Breast epithelium (tissue), 4 donors: Measurements from ENCODE around the gene BRSK1. TPM values are rescaled to one million over a fixed set of nuclear protein-coding genes. Genes with fewer than 3 reads are reported as not detected.
A peak's percentile ranks its signal among the peaks of the same experiment; 100 is the strongest.

Experiments used
- DNase-seq, 2 donors: peaks; one replicate each; pipeline ENCODE4 v3.0.0-alpha.2; 2019; ENCODE audit warnings: low spot score in 2 of 2
- H3K27ac ChIP-seq, 2 donors: fragments of 200-600 bp; sonication (generic) in 1 of 2; one replicate each; pipeline ENCODE4 v1.5.1; 2016 to 2019; ENCODE audit warnings: mild to moderate bottlenecking in 1 of 2
- H3K27me3 ChIP-seq, 2 donors: fragments of 200-600 bp; sonication (generic) in 1 of 2; one replicate each; pipeline versions ENCODE4 v1.5.1 to v1.6.0; 2017 to 2019; ENCODE audit warnings: control low read depth in 1 of 2, mild to moderate bottlenecking in 1 of 2
- H3K36me3 ChIP-seq: fragments of 200-600 bp; one replicate; pipeline ENCODE4 v1.5.1; 2019
- H3K4me1 ChIP-seq, 2 donors: fragments of 200-600 bp; sonication (generic); one replicate each; pipeline ENCODE4 v1.5.1; 2016 to 2019; ENCODE audit warnings: control low read depth in 1 of 2
- H3K4me3 ChIP-seq, 3 donors: fragments of 200-600 bp; sonication (generic); 1 replicate in 2 of 3; 2 replicates in 1 of 3; pipeline ENCODE4 v1.5.1; 2016 to 2019; ENCODE audit warnings: mild to moderate bottlenecking in 3 of 3, moderate library complexity in 2 of 3
- H3K9me3 ChIP-seq, 2 donors: fragments of 200-600 bp; sonication (generic) in 1 of 2; one replicate each; pipeline ENCODE4 v1.5.1; 2016 to 2019; ENCODE audit warnings: control low read depth in 1 of 2
- CTCF ChIP-seq, 3 donors: fragments of 450-650 bp; IDR thresholded peaks; one replicate each; pipeline ENCODE4 v1.5.1; 2016 to 2017; ENCODE audit warnings: antibody characterized with exemption in 3 of 3, mild to moderate bottlenecking in 3 of 3, moderate library complexity in 3 of 3
- POLR2A ChIP-seq: fragments of 450-650 bp; IDR thresholded peaks from one replicate; pipeline ENCODE4 v1.6.1; 2016; ENCODE audit warnings: antibody characterized with exemption, mild to moderate bottlenecking, moderate library complexity
- POLR2AphosphoS5 ChIP-seq, 3 donors: sonication (generic); formaldehyde crosslinking; IDR thresholded peaks; one replicate each; pipeline ENCODE4 v1.6.1; 2017; ENCODE audit warnings: antibody characterized with exemption in 3 of 3
- intact Hi-C: fragments of 100-400 bp; cut with DNase I; formaldehyde crosslinking; loops from one replicate; pipeline ENCODE4 v1.15.1; 2023; ENCODE audit warnings: low total_unique reads
- total RNA-seq, 3 donors: library from RNA; depleted of rRNA; stranded (reverse); fragments of >200 nt; gene quantifications; one replicate each; pipeline ENCODE4 v1.1.0, GENCODE V29; 2016

BRSK1 gene
- total RNA-seq, 3 donors from 2014 or later, result 2.5 to 4.6 TPM; not detected in 1

DNA sequence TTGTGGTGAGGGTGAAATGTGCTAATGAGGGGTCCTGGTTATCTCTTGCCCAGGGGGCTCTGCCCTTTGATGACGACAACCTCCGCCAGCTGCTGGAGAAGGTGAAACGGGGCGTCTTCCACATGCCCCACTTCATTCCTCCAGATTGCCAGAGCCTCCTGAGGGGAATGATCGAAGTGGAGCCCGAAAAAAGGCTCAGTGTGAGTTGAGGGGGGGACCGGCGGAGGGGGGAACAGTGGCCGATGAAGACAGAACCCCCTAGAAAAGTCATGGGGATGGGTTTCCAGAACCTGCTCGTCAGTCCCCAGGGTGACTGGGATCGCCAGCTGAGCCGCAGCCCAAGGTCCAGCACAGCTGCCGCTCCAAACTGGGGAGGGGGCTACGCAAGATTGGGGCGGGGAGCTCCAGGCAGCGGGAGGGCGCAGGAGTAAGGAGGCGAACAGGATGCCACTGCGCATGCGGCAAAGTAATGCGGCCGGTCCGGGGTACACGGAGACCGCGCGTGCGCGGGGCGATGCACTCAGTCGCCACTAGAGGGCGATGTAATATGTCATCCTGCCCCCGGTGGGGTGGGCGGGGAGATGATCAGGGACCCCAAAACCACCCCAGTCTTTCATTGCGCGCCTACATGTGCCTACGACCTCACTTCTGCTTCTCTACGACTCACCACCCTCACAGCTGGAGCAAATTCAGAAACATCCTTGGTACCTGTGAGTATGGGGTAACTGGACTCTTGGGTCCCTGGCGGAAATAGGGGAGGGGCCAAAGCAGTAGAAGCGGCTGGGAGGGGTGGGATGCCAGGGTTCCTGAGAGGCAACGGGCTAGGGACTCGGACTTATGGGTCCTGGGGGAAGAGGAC lies 17.9 kb downstream of the BRSK1 start:
- no peak overlapping the region for H3K27ac ChIP-seq

GRCh38 chr19:55302318-55302703 lies 18.5 kb downstream of the BRSK1 start:
- TF ChIP-seq CTCF (IDR thresholded peaks at IDR 0.05) (no peak), POLR2AphosphoS5 (IDR thresholded peaks at IDR 0.05) (no peak), POLR2A (no peak)
- Histone ChIP-seq H3K27ac (no peak overlapping the region), H3K27me3 (no peaks in the 10 kb centered on the region), H3K4me3 (peak overlapping the region in 2 of 3 donors; percentile 44 to 62), H3K9me3 (no peaks in the 10 kb centered on the region), H3K4me1 (no peaks in the 10 kb centered on the region), H3K36me3 (no peaks in the 10 kb centered on the region)
- intact Hi-C loops, result no loop called here
- DNase-seq, result no peak

More for the DNA sequence above, 17.9 kb downstream of the BRSK1 start:
- Histone ChIP-seq H3K9me3 (no peaks in the 10 kb centered on the region), H3K4me1 (no peaks in the 10 kb centered on the region), H3K4me3 (peak overlapping the region; percentile 19 to 62 (median 44)), H3K27me3 (no peaks in the 10 kb centered on the region), H3K36me3 (no peaks in the 10 kb centered on the region)
- intact Hi-C loops, result no loop called here
- DNase-seq, result peak; percentile 62 to 82
- peak; percentile 90 to 95 (median 91) for TF ChIP-seq CTCF (IDR thresholded peaks at IDR 0.05)
- TF ChIP-seq POLR2A, result no peak
- TF ChIP-seq POLR2AphosphoS5 (IDR thresholded peaks at IDR 0.05), result peak in 2 of 3 donors; percentile 31

DNA sequence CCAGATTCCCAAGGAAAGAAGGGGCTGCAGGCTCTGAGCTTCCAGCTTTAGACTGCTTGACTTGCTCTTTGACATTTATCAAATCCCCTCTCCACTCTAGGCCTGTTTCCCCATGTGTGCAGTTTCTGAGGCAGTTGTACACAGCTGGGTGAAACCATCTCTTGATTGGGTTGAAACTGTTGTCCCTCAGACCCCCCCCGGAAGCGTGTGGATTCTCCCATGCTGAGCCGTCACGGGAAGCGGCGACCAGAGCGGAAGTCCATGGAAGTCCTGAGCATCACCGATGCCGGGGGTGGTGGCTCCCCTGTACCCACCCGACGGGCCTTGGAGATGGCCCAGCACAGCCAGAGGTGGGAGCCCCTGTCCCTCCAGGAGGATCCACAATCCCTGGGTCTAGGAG lies 19.7 kb downstream of the BRSK1 start:
- intact Hi-C loops, result no loop called here
- no peaks in the 10 kb centered on the region for H3K36me3 ChIP-seq
- H3K27me3 ChIP-seq, result no peaks in the 10 kb centered on the region

GRCh38 chr19:55304279-55304978 lies 20.6 kb downstream of the BRSK1 start:
- Histone ChIP-seq H3K9me3 (no peaks in the 10 kb centered on the region), H3K27ac (no peak overlapping the region), H3K27me3 (no peaks in the 10 kb centered on the region), H3K4me3 (no peak overlapping the region), H3K4me1 (no peaks in the 10 kb centered on the region), H3K36me3 (no peaks in the 10 kb centered on the region)
- DNase-seq, result no peak
- TF ChIP-seq CTCF (IDR thresholded peaks at IDR 0.05) (no peak), POLR2AphosphoS5 (IDR thresholded peaks at IDR 0.05) (no peak), POLR2A (no peak)
- intact Hi-C loops, result no loop called here

More for the DNA sequence above, 19.7 kb downstream of the BRSK1 start:
- Histone ChIP-seq H3K27ac (no peak overlapping the region), H3K9me3 (no peaks in the 10 kb centered on the region), H3K4me3 (no peak overlapping the region), H3K4me1 (no peaks in the 10 kb centered on the region)
- no peak for DNase-seq
- TF ChIP-seq CTCF (IDR thresholded peaks at IDR 0.05) (no peak), POLR2AphosphoS5 (IDR thresholded peaks at IDR 0.05) (no peak), POLR2A (no peak)

- Histone ChIP-seq H3K36me3 (no peaks in the 10 kb centered on the region), H3K4me1 (no peaks in the 10 kb centered on the region), H3K27ac (no peak overlapping the region), H3K9me3 (no peaks in the 10 kb centered on the region), H3K4me3 (no peak overlapping the region), H3K27me3 (no peaks in the 10 kb centered on the region)
- TF ChIP-seq POLR2AphosphoS5 (IDR thresholded peaks at IDR 0.05) (no peak), POLR2A (no peak), CTCF (IDR thresholded peaks at IDR 0.05) (no peak)
- DNase-seq, result no peak
- intact Hi-C loops, result no loop called here
Observed at GRCh38 chr19:55304980-55305379, 21.2 kb downstream of the BRSK1 start.
